ENCODE measurements around the gene CNTROB.
"Not testable (repeated sequence)": the region's sequence is repeated elsewhere in the genome, so short reads cannot be mapped to it uniquely, and the experiment has no call there.

CNTROB gene

GRCh38 chr17:7947651-7948050 lies 15.6 kb downstream of the CNTROB start:
- DNase-seq, result no peak

- no peak for DNase-seq
Measured at GRCh38 chr17:7950578-7950977, 18.6 kb downstream of the CNTROB start.

- no peak for DNase-seq
Measured at GRCh38 chr17:7951143-7951792, 19.3 kb downstream of the CNTROB start.

GRCh38 chr17:7953266-7953665 lies 21.3 kb downstream of the CNTROB start:
- not testable (repeated sequence) for DNase-seq

GRCh38 chr17:7955414-7956227 lies 23.6 kb downstream of the CNTROB start:
- DNase-seq, result no peak

- DNase-seq, result no peak
Measured at GRCh38 chr17:7956228-7956965, 24.4 kb downstream of the CNTROB start.

GRCh38 chr17:7959503-7960253 lies 27.7 kb downstream of the CNTROB start:
- DNase-seq, result no peak

GRCh38 chr17:7961421-7961820 lies 29.4 kb downstream of the CNTROB start:
- no peak for DNase-seq

GRCh38 chr17:7967751-7968150 lies 35.7 kb downstream of the CNTROB start:
- DNase-seq, result no peak

GRCh38 chr17:7969433-7969832 lies 37.4 kb downstream of the CNTROB start:
- DNase-seq, result no peak

GRCh38 chr17:7971651-7972050 lies 39.6 kb downstream of the CNTROB start:
- no peak for DNase-seq

- DNase-seq, result no peak
Measured at GRCh38 chr17:7972131-7972785, 40.3 kb downstream of the CNTROB start.

GRCh38 chr17:7974638-7975131 lies 42.7 kb downstream of the CNTROB start:
- DNase-seq, result no peak

- DNase-seq, result no peak
Measured at GRCh38 chr17:7977039-7977438, 45.0 kb downstream of the CNTROB start.

GRCh38 chr17:7977805-7978204 lies 45.8 kb downstream of the CNTROB start:
- no peak for DNase-seq

GRCh38 chr17:7982173-7982572 lies 50.2 kb downstream of the CNTROB start:
- no peak for DNase-seq

- DNase-seq, result no peak
Measured at GRCh38 chr17:7982666-7983065, 50.7 kb downstream of the CNTROB start.

- no peak for DNase-seq
Measured at GRCh38 chr17:7984904-7985303, 52.9 kb downstream of the CNTROB start.

- no peak for DNase-seq
Measured at GRCh38 chr17:7987112-7987893, 55.3 kb downstream of the CNTROB start.

GRCh38 chr17:7988750-7989178 lies 56.8 kb downstream of the CNTROB start:
- DNase-seq, result peak; percentile 74

Measured in NCI-H146 (cell line).